ENCODE results near the gene MOB3B.
"Not testable (repeated sequence)": the region's sequence is repeated elsewhere in the genome, so short reads cannot be mapped to it uniquely, and the experiment has no call there.

MOB3B gene

GRCh38 chr9:27425827-27426510, 103.6 kb downstream of the MOB3B start:
- Histone ChIP-seq H3K4me3 (no peak overlapping the region), H3K4me1 (peaks cover 0 to 12% (median 0%) of the 10 kb centered on the region in 4 donors), H3K27ac (no peak overlapping the region), H3K27me3 (no peaks in the 10 kb centered on the region), H3K36me3 (no peaks in the 10 kb centered on the region), H3K9me3 (no peaks in the 10 kb centered on the region)
- no peak for TF ChIP-seq CTCF (IDR thresholded peaks at IDR 0.05)
- intact Hi-C loops (cut with DNase I; ENCODE audit: low total_unique reads): no loop called here
- DNase-seq: no peak

- Histone ChIP-seq H3K27ac (no peak overlapping the region), H3K27me3 (no peaks in the 10 kb centered on the region), H3K4me1 (peaks cover 0 to 12% (median 0%) of the 10 kb centered on the region in 4 donors), H3K4me3 (no peak overlapping the region), H3K9me3 (no peaks in the 10 kb centered on the region), H3K36me3 (no peaks in the 10 kb centered on the region)
- DNase-seq: no peak
- no peak for TF ChIP-seq CTCF (IDR thresholded peaks at IDR 0.05)
- intact Hi-C loops (cut with DNase I; ENCODE audit: low total_unique reads): no loop called here
These were observed 105.5 kb downstream of the MOB3B start for GRCh38 chr9:27423915-27424710.

- H3K27ac ChIP-seq: no peak overlapping the region
- H3K4me1 ChIP-seq: peaks cover 0 to 14% (median under 1%) of the 10 kb centered on the region in 4 donors
- no peaks in the 10 kb centered on the region for H3K27me3 ChIP-seq
- no peak for TF ChIP-seq CTCF (IDR thresholded peaks at IDR 0.05)
- intact Hi-C loops (cut with DNase I; ENCODE audit: low total_unique reads): no loop called here
- no peak for DNase-seq
- no peaks in the 10 kb centered on the region for H3K9me3 ChIP-seq
- no peaks in the 10 kb centered on the region for H3K36me3 ChIP-seq
- H3K4me3 ChIP-seq: no peak overlapping the region
These were observed 107.3 kb downstream of the MOB3B start for GRCh38 chr9:27422279-27422834.

GRCh38 chr9:27421577-27421976, 108.0 kb downstream of the MOB3B start:
- Histone ChIP-seq H3K9me3 (no peaks in the 10 kb centered on the region), H3K27ac (no peak overlapping the region), H3K4me1 (peaks cover 0 to 10% (median 3%) of the 10 kb centered on the region in 4 donors), H3K36me3 (no peaks in the 10 kb centered on the region), H3K27me3 (no peaks in the 10 kb centered on the region), H3K4me3 (no peak overlapping the region)
- intact Hi-C loops (cut with DNase I; ENCODE audit: low total_unique reads): no loop called here
- no peak for DNase-seq
- no peak for TF ChIP-seq CTCF (IDR thresholded peaks at IDR 0.05)

GRCh38 chr9:27419558-27419957, 110.1 kb downstream of the MOB3B start:
- H3K36me3 ChIP-seq; H3K4me3 ChIP-seq; H3K9me3 ChIP-seq; DNase-seq; intact Hi-C loops (cut with DNase I; ENCODE audit: low total_unique reads); H3K27me3 ChIP-seq; H3K27ac ChIP-seq: not testable (repeated sequence)
- H3K4me1 ChIP-seq: peaks cover 0 to 11% (median 4%) of the 10 kb centered on the region in 4 donors
